SU-DHL-6 (cell line): ENCODE data around the gene LRFN3.

Experiments used
- H2AFZ ChIP-seq: fragments of 200-600 bp; sonication (generic); 2 replicates; pipeline ENCODE4 v1.6.1; 2014; ENCODE audit warnings: low read depth, mild to moderate bottlenecking, moderate library complexity, mixed read lengths, antibody characterized with exemption, low read length; ENCODE audit not compliant: severe bottlenecking
- H3F3A ChIP-seq: fragments of 200-600 bp; shearing (Covaris generic); 2 replicates; pipeline ENCODE4 v1.6.0; 2016; ENCODE audit warnings: antibody characterized with exemption, mild to moderate bottlenecking; ENCODE audit not compliant: insufficient read depth
- H3K27ac ChIP-seq: fragments of 200-600 bp; sonication (generic); 2 replicates; pipeline ENCODE4 v1.5.1; 2016; ENCODE audit warnings: low read depth, mild to moderate bottlenecking, low read length, moderate library complexity, mixed read lengths
- H3K27me3 ChIP-seq: fragments of 200-600 bp; sonication (generic), shearing (Covaris generic); 2 replicates; pipeline ENCODE4 v1.6.0; 2014; ENCODE audit warnings: mild to moderate bottlenecking, low read length
- H3K36me3 ChIP-seq: fragments of 200-600 bp; sonication (generic); 2 replicates; pipeline ENCODE4 v1.6.1; 2014; ENCODE audit warnings: mild to moderate bottlenecking, low read length, mixed read lengths
- H3K4me2 ChIP-seq: fragments of 300-600, 200-600 bp; shearing (Covaris generic), sonication (generic); 2 replicates; pipeline ENCODE4 v1.6.0; 2014; ENCODE audit warnings: low read length, low read depth, mild to moderate bottlenecking; ENCODE audit not compliant: poor library complexity, severe bottlenecking
- H3K4me3 ChIP-seq: fragments of 200-600 bp; sonication (generic); 2 replicates; pipeline ENCODE4 v1.5.1; 2014; ENCODE audit warnings: antibody characterized with exemption, low read length, mild to moderate bottlenecking, mixed read lengths; ENCODE audit not compliant: insufficient read depth, poor library complexity, severe bottlenecking
- H3K79me2 ChIP-seq: fragments of 200-600 bp; sonication (generic); 2 replicates; pipeline ENCODE4 v1.6.1; 2014; ENCODE audit warnings: mild to moderate bottlenecking, low read length, moderate library complexity; ENCODE audit not compliant: insufficient read depth
- H3K9ac ChIP-seq: fragments of 200-600 bp; sonication (generic); 2 replicates; pipeline ENCODE4 v1.7.0; 2014; ENCODE audit warnings: mild to moderate bottlenecking, low read length
- H3K9me2 ChIP-seq: fragments of 200-600 bp; sonication (generic); replicated peaks from 2 replicates; pipeline ENCODE4 v1.6.1; 2014; ENCODE audit warnings: low read length; ENCODE audit not compliant: insufficient read depth
- H3K9me3 ChIP-seq: fragments of 200-600 bp; sonication (generic); 2 replicates; pipeline ENCODE4 v1.6.1; 2014; ENCODE audit warnings: low read length, mixed read lengths; ENCODE audit not compliant: insufficient read depth
- H4K20me1 ChIP-seq: fragments of 200-600 bp; sonication (generic); 2 replicates; pipeline ENCODE4 v1.6.1; 2014; ENCODE audit warnings: low read depth, mild to moderate bottlenecking, antibody characterized with exemption, low read length, moderate library complexity, mixed read lengths
- EZH2phosphoT487 ChIP-seq: fragments of 200-600 bp; sonication (generic), shearing (Covaris generic); conservative IDR thresholded peaks from 2 replicates; pipeline ENCODE4 v1.6.1; 2018; ENCODE audit warnings: mild to moderate bottlenecking, antibody characterized with exemption, low read length, moderate library complexity, mixed read lengths
- TF ChIP-seq, protein P1 (sequence below): fragments of 200-600 bp; sonication (generic); IDR thresholded peaks from one replicate; pipeline ENCODE4 v1.5.1; 2017; ENCODE audit warnings: antibody characterized with exemption, mild to moderate bottlenecking, low read length, moderate library complexity; ENCODE audit not compliant: insufficient read depth, poor library complexity, severe bottlenecking

The LRFN3 gene

DNA sequence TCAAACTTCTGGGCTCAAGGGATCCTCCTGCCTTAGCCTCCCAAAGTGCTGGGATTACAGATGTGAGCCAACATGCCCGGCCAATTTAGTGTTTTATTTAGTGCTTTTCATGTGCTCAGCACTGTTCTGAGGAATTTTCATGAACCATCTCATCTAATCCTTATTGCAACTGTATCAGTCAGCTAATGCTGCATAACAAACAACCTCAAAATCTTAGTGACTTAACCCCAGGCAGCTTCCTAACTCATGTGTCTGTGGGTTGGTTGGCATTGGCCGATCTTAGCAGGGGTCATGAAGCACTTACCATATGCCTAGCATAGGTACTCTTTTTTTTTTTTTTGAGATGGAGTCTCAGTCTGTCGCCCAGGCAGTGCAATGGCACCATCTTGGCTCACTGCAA lies 52.6 kb downstream of the LRFN3 start:
- Histone ChIP-seq H3K36me3 (no peaks in the 10 kb centered on the region), H3K9ac (no peak overlapping the region), H2AFZ (no peak overlapping the region), H3K4me3 (no peak overlapping the region), H3K27ac (no peak overlapping the region), H3K4me2 (no peak overlapping the region), H3K9me3 (no peaks in the 10 kb centered on the region), H3K9me2 (no peaks in the 10 kb centered on the region), H3K27me3 (no peaks in the 10 kb centered on the region), H3F3A (no peaks in the 10 kb centered on the region), H3K79me2 (no peaks in the 10 kb centered on the region), H4K20me1 (no peaks in the 10 kb centered on the region)
- no peak for TF ChIP-seq EZH2phosphoT487
- TF ChIP-seq, protein P1, sequence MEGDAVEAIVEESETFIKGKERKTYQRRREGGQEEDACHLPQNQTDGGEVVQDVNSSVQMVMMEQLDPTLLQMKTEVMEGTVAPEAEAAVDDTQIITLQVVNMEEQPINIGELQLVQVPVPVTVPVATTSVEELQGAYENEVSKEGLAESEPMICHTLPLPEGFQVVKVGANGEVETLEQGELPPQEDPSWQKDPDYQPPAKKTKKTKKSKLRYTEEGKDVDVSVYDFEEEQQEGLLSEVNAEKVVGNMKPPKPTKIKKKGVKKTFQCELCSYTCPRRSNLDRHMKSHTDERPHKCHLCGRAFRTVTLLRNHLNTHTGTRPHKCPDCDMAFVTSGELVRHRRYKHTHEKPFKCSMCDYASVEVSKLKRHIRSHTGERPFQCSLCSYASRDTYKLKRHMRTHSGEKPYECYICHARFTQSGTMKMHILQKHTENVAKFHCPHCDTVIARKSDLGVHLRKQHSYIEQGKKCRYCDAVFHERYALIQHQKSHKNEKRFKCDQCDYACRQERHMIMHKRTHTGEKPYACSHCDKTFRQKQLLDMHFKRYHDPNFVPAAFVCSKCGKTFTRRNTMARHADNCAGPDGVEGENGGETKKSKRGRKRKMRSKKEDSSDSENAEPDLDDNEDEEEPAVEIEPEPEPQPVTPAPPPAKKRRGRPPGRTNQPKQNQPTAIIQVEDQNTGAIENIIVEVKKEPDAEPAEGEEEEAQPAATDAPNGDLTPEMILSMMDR = no peak

- Histone ChIP-seq H3K79me2 (no peaks in the 10 kb centered on the region), H3K27ac (no peak overlapping the region), H3K4me3 (no peak overlapping the region), H3K9ac (no peak overlapping the region), H2AFZ (no peak overlapping the region), H4K20me1 (no peaks in the 10 kb centered on the region), H3K9me2 (no peaks in the 10 kb centered on the region), H3K27me3 (no peaks in the 10 kb centered on the region), H3K9me3 (no peaks in the 10 kb centered on the region), H3K4me2 (no peak overlapping the region), H3F3A (no peaks in the 10 kb centered on the region), H3K36me3 (no peaks in the 10 kb centered on the region)
- TF ChIP-seq, protein P1 = no peak
- no peak for TF ChIP-seq EZH2phosphoT487
These were observed 54.0 kb downstream of the LRFN3 start for GRCh38 chr19:35990156-35990555.

DNA sequence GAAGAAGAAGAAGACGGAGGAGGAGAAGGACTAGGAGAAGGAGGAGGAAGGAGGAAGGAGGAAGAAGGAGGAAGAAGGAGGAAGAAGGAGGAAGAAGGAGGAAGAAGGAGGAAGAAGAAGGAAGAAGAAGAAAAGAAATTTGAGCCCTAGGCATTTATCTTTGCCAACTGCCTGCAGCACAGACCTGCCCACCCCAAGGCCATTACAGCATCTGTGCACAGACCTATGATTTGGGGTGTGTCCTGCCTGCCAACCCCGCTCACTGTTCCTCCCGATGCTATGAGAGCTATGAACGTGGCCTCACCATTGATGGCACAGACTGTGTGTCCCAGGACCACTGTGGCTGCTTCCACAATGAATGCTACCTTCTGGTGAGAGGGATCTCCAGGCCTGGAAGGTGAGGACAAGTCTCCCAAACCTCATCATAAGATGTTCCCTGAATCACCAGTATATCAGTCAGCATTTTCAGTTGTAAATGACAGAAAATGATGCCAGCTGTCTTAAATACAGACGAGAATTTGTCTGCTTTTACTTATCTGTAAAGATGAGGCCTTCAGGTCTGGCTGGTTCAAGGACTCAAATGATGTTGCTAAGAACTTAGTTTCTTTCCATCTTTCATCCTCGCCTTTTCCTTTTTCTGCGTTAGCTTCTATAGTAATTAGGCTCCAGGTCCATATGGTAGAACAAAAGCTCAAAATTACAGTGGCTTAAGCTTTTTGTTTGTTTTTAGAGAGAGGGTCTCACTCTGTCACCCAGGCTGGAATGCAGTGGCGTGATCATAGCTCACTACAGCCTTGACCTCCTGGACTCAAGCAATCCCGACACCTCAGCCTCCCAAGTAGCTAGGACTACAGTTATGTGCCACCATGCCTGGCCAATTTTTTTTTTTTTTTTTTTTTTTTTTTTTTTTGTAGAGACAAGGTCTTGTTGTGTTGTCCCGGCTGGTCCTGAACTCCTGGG lies 54.9 kb downstream of the LRFN3 start:
- TF ChIP-seq, protein P1 = no peak
- no peak for TF ChIP-seq EZH2phosphoT487
- H3K4me3 ChIP-seq = no peak overlapping the region
- no peaks in the 10 kb centered on the region for H4K20me1 ChIP-seq
- no peaks in the 10 kb centered on the region for H3K36me3 ChIP-seq
- no peak overlapping the region for H3K27ac ChIP-seq
- no peak overlapping the region for H3K4me2 ChIP-seq
- H3F3A ChIP-seq = no peaks in the 10 kb centered on the region
- H2AFZ ChIP-seq = no peak overlapping the region
- H3K9me3 ChIP-seq = no peaks in the 10 kb centered on the region
- H3K9ac ChIP-seq = no peak overlapping the region
- no peaks in the 10 kb centered on the region for H3K9me2 ChIP-seq
- peaks cover 9% of the 10 kb centered on the region for H3K79me2 ChIP-seq
- H3K27me3 ChIP-seq = no peaks in the 10 kb centered on the region
